Hypothalamus (tissue), 51 donors: ENCODE measurements around the gene RYR2.
A peak's percentile ranks its signal among the peaks of the same experiment; 100 is the strongest.
"Not testable (repeated sequence)": the region's sequence is repeated elsewhere in the genome, so short reads cannot be mapped to it uniquely, and the experiment has no call there.

Source experiments
- DNase-seq, 51 donors: peaks; one replicate each; lab custom pipeline; 2025; lab: John Stamatoyannopoulos, UW

Gene RYR2

DNA sequence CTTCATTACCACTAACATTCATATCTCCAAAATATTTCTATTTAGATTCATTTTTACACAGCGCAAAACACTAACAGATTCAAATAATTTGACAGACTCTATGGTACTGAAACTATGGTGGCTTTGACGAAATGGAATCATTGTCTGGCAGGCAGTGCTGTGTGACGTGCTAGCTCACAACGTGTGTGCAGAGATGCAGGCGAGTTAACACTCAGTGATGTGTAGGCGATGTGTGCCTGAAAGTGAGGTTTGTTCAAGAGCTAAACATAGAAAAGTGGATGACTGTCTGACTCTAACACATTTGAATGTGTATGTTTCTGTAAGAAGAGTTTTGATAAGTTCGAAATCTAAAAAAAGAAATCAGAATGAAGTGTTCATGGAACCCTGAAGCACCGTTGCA is 97.7 kb downstream of the RYR2 start:
- peak in 2 of 51 donors; percentile 39 to 45 for DNase-seq

GRCh38 chr1:237140986-237141385 is 99.0 kb downstream of the RYR2 start:
- DNase-seq = no peak

- no peak for DNase-seq
These were observed 99.5 kb downstream of the RYR2 start for GRCh38 chr1:237141502-237141901.

DNA sequence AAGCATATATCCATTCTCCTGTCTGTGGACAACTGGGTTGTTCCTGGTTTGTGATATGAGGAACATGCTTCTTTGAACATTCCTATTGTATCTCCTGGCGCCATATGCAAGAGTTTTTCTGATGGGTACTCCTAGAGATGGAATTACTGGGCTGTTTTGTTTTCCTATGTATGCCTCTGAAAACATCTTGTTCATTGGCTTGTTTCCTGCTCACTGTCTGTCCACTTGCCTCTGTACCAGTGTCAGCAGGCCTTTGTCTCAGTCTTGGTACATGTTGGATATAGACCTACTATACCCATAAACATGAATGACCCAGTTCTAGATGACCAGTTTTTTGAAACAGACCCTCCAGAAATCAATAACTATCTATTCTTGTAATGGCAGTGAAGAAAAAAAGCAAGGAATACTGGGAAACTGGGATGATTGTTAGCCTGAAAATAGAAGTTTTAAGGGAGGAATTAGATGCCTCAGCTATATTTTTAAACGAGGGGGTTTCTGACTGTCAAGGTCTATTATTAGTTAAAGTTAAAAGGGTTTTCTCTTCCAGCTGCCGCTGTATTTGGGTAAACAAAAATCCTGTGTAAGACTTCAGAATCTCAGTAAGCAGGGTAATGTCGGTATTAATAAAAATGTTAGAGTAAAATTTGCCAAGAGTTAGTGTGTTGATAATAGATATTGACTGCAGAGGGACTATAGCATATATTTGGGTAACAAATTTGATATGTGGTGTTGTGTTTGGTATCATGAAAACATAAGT is 103.6 kb downstream of the RYR2 start:
- DNase-seq = no peak

DNA sequence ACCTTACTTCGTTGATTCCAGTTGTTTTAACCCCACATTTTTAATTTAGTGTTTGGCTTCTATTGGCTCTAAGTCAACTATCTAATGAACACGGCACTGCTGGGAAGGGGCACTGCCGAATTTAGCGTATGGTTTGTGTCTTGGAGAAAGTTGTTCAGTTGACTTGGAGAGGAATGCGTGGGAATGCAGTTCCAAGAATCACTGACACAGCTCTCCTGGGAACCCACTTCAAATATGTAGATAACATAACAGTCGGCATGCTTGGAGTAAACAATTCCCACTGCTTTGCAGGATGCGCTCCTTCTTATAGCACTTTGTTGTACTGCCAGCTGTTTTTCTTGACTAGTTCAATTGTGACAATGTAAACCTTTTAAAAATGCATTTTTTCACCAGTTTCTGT is 104.3 kb downstream of the RYR2 start:
- DNase-seq = no peak

GRCh38 chr1:237149857-237150256 is 107.9 kb downstream of the RYR2 start:
- no peak for DNase-seq

DNA sequence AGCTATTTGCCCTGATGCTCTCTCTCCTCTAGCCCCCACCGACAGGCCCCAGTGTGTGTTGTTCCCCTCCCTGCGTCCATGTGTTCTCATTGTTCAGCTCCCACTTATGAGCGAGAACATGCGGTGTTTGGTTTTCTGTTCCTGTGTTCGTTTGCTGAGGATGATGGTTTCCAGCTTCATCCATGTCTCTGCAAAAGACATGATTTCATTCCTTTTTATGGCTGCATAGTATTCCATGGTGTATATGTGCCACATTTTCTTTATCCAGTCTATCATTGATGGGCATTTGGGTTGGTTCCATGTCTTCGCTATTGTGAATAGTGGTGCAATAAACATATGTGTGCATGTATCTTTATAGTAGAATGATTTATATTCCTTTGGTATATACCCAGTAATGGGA is 110.0 kb downstream of the RYR2 start:
- DNase-seq = not testable (repeated sequence)

DNA sequence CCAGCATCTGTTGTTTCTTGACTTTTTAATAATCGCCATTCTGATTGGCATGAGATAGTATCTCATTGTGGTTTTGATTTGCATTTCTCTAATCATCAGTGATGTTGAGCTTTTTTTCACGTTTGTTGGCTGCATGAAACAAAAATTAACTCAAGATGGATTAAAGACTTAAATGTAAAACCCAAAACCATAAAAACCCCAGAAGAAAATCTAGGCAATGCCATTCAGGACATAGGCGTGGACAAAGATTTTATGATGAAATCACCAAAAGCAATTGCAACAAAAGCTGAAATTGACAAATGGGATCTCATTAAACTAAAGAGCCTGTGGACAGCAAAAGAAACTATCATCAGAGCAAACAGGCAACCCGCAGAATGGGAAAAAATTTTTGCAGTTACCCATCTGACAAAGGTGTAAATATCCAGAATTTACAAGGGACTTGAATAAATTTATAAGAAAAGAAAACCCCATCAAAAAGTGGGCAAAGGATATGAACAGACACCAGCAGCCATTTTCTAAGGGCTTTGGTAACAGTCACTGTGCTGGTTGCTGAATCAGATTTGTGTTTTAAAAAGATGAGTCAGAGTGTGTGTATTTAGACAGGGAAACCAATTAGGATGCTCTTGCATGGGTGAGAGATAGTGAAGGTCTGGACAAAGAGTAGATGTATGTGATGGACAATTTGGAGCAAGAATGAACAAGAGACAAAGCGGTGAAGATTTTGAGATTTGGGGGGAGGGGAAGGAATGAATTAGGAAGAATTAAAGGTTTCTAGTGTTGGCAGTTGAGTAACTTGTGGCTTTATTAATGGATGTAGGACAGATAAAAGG is 110.7 kb downstream of the RYR2 start:
- DNase-seq = no peak

DNA sequence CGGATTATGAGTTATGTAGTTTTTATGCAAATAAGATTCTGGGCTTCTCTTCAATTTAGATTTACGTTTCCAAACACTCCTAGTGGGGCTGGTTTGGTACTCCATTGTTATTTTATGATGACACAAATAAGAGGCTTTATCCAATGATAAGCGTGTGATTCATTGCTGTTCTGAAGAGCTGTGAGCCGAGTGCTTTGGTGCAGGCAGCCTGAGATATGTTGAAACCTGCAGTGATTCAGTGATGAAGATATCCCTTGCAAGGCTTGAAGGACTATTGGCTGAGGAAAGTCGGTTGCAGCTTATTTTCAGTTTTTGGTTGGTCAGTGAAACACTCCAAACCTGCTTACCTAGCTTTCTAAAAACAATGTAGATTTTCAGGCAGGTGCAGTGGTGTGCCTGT is 112.2 kb downstream of the RYR2 start:
- DNase-seq = peak in 2 of 51 donors; percentile 18 to 28

GRCh38 chr1:237164406-237165352 is 122.7 kb downstream of the RYR2 start:
- DNase-seq = no peak

- no peak for DNase-seq
These were observed 124.1 kb downstream of the RYR2 start for GRCh38 chr1:237166086-237166485.

DNA sequence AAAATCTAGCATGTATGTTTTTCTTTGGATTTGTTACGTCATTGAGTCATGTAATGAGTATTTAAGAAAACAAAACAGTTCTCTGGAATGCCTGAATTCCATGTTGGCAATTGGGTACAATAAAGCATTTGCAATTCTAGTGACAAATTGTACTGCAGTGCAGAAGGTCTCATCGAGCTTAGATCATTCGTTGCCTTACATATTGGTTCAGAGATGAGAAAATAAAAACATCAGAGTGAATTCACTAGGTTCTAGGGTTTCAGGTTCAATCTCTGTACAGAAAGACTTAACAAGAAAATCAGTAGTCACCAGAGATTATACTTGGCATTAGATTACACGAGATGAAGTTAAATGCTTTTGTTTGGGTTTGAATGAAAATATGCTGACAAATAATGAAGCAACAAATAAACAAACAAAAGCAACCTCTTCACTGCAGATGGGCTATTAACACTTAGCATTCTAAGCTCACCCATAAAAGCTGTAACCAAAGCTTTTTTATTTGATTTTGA is 124.7 kb downstream of the RYR2 start:
- no peak for DNase-seq

GRCh38 chr1:237170149-237170548 is 128.2 kb downstream of the RYR2 start:
- no peak for DNase-seq

DNA sequence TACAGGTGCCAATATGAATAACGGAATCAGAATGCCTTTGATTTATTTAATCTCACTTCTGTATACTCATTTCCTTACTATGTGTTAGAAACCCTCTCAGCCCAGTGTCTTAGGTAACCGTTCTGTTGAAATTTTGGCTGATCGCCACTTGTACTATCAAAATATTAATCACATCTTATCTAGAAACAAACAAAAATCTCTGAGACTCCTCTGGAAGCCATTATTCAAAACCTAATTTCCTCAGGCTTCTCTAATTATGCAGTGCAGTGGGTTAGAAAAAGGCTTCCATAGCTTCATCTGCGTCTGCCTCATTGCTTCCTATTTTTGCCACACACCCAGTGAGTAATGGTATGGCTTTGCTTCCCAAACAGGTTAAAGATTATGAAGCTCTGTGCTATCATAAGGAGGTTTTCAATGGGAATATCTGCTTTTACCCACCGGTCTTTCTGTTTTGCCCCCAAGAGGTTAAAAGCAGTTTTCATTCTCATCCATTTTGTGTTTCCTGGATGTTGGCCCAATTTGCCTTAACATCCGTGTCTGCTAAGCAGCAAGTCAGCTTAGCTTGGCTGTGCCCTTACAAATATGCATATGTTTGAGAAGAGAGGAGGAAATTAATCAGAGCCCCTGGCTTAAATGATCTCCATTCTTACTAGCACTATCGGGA is 129.6 kb downstream of the RYR2 start:
- DNase-seq = no peak

DNA sequence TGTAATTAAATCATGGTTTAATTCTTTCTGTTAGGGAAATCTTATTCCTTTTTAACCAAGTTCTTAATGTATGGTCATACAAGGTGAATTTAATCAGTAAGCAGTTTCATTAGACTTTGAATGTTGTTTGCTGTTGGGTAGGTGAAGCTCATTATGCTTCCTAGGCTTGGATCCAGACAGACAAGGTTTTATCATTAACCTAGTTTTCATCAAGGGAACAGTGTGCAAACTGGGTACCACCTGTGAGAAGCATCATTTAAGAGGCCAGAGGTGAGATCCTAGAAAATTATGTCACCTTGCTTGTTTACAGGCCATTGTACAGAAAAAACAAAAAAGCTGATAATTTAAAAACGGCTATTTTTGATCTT is 130.1 kb downstream of the RYR2 start:
- DNase-seq = no peak

DNA sequence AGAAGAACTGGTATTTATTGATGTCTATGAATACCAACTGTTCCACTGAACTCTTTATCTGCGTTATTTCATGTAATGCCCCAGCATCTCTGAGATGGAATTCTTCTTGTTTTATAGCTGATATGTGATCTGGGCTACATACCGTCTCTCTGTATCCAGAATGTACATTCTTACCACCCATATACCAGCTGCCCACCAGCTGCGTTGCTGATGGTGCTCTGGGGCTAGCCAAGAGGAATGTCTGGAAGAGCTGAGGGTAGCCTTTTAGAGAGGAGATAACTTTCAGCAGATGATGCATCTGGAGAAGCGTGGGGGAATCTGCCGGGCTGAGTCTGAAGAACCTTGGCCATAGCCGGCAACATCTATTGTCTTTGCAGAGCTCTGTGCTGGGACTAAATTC is 137.5 kb downstream of the RYR2 start:
- no peak for DNase-seq

- no peak for DNase-seq
These were observed 138.3 kb downstream of the RYR2 start for GRCh38 chr1:237180256-237180655.

DNA sequence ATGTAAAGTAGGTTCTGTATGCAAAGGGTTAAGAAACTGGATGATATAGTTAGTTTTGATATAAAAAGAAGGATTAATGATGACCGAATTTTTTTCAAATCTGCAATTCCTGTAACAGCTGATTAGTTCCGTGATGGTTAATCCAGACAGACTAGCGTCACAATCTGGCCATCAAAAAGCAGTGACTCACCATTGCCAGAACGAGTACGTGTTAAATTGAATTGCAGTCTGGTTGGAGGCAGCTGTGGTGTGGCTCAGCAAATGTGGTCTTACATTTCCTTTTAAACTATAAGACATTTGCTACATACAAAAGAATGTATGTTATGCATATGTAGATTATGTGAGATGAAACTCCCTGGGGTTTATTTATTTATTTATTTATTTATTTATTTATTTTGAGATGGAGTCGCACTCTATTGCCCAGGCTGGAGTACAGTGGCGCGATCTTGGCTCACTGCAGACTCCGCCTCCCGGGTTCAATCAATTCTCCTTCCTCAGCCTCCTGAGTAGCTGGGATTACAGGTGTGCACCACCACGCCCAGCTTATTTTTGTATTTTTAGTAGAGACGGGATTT is 139.8 kb downstream of the RYR2 start:
- no peak for DNase-seq

GRCh38 chr1:237183963-237184540 is 142.1 kb downstream of the RYR2 start:
- no peak for DNase-seq

DNA sequence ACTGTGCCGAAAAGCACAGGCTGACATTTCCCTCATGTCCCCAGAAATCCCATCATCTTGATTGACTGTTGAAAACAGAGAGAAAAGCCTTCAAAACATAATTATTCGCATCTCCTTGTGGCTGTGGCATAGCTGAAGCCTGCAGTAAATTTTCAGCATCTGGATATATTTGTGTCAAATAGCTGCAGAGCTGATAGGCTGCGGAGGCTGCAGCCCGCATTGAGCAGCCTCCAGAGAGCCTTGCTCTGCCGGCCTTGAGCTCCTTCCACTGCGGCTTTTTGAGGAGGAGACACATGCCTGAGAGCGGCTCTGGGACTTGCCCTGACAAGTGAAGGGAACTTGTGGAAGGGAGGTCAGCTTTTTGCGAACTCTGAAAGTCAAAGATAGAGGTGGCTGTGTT is 144.7 kb downstream of the RYR2 start:
- DNase-seq = no peak
